T-helper 1 cell treated with Interleukin-12 subunit alpha and Interleukin-12 subunit beta and Interleukin-4 antibody, amounts not matched to agents 30 μg/mL and 1 μg/mL, for 36 hours (primary cell): ENCODE data around the gene MOCS1.

Experiments
- H3K27ac Mint-ChIP-seq: one replicate; pipeline ENCODE4 v1.8.0; 2021; ENCODE audit warnings: mild to moderate bottlenecking, mixed read lengths
- H3K27me3 Mint-ChIP-seq: one replicate; pipeline ENCODE4 v1.8.0; 2021; ENCODE audit warnings: low read depth, mixed read lengths
- H3K36me3 Mint-ChIP-seq: one replicate; pipeline ENCODE4 v1.8.0; 2021; ENCODE audit warnings: low read depth, mixed read lengths
- H3K4me1 Mint-ChIP-seq: one replicate; pipeline ENCODE4 v1.8.0; 2021; ENCODE audit warnings: low read depth, mixed read lengths
- H3K4me3 Mint-ChIP-seq: one replicate; pipeline ENCODE4 v1.8.0; 2021; ENCODE audit warnings: mild to moderate bottlenecking, moderate library complexity, mixed read lengths
- H3K9me3 Mint-ChIP-seq: one replicate; pipeline ENCODE4 v1.8.0; 2021; ENCODE audit warnings: mixed read lengths

The MOCS1 gene

GRCh38 chr6:39908838-39909583 lies 25.3 kb downstream of the MOCS1 start:
- H3K9me3 Mint-ChIP-seq = no peaks in the 10 kb centered on the region

GRCh38 chr6:39907871-39908575 lies 26.2 kb downstream of the MOCS1 start:
- H3K4me3 Mint-ChIP-seq = no peak overlapping the region
- H3K27me3 Mint-ChIP-seq = no peaks in the 10 kb centered on the region
- H3K27ac Mint-ChIP-seq = no peak overlapping the region

More at GRCh38 chr6:39908838-39909583, 25.3 kb downstream of the MOCS1 start:
- no peaks in the 10 kb centered on the region for H3K4me1 Mint-ChIP-seq
- H3K4me3 Mint-ChIP-seq = no peak overlapping the region
- H3K27me3 Mint-ChIP-seq = no peaks in the 10 kb centered on the region
- H3K36me3 Mint-ChIP-seq = no peaks in the 10 kb centered on the region
- no peak overlapping the region for H3K27ac Mint-ChIP-seq

GRCh38 chr6:39906318-39906761 lies 27.9 kb downstream of the MOCS1 start:
- H3K36me3 Mint-ChIP-seq = no peaks in the 10 kb centered on the region
- H3K4me1 Mint-ChIP-seq = no peaks in the 10 kb centered on the region
- no peaks in the 10 kb centered on the region for H3K27me3 Mint-ChIP-seq
- no peak overlapping the region for H3K27ac Mint-ChIP-seq
- no peak overlapping the region for H3K4me3 Mint-ChIP-seq
- no peaks in the 10 kb centered on the region for H3K9me3 Mint-ChIP-seq

More at GRCh38 chr6:39907871-39908575, 26.2 kb downstream of the MOCS1 start:
- no peaks in the 10 kb centered on the region for H3K36me3 Mint-ChIP-seq
- no peaks in the 10 kb centered on the region for H3K4me1 Mint-ChIP-seq
- H3K9me3 Mint-ChIP-seq = no peaks in the 10 kb centered on the region

GRCh38 chr6:39905640-39905975 lies 28.7 kb downstream of the MOCS1 start:
- Mint-ChIP-seq H3K27me3 (no peaks in the 10 kb centered on the region), H3K27ac (no peak overlapping the region), H3K4me1 (no peaks in the 10 kb centered on the region), H3K9me3 (no peaks in the 10 kb centered on the region), H3K36me3 (no peaks in the 10 kb centered on the region), H3K4me3 (no peak overlapping the region)

- Mint-ChIP-seq H3K9me3 (no peaks in the 10 kb centered on the region), H3K27ac (no peak overlapping the region), H3K36me3 (no peaks in the 10 kb centered on the region), H3K4me3 (no peak overlapping the region), H3K4me1 (no peaks in the 10 kb centered on the region), H3K27me3 (no peaks in the 10 kb centered on the region)
Measured at GRCh38 chr6:39904946-39905639, 29.2 kb downstream of the MOCS1 start.

GRCh38 chr6:39903656-39904055 lies 30.6 kb downstream of the MOCS1 start:
- no peaks in the 10 kb centered on the region for H3K4me1 Mint-ChIP-seq
- H3K9me3 Mint-ChIP-seq = no peaks in the 10 kb centered on the region
- no peaks in the 10 kb centered on the region for H3K27me3 Mint-ChIP-seq
- H3K36me3 Mint-ChIP-seq = no peaks in the 10 kb centered on the region
- H3K4me3 Mint-ChIP-seq = no peak overlapping the region
- H3K27ac Mint-ChIP-seq = no peak overlapping the region

GRCh38 chr6:39902786-39903465 lies 31.3 kb downstream of the MOCS1 start:
- Mint-ChIP-seq H3K27ac (no peak overlapping the region), H3K9me3 (no peaks in the 10 kb centered on the region), H3K4me3 (no peak overlapping the region), H3K36me3 (no peaks in the 10 kb centered on the region), H3K4me1 (no peaks in the 10 kb centered on the region), H3K27me3 (no peaks in the 10 kb centered on the region)

- no peak overlapping the region for H3K4me3 Mint-ChIP-seq
- no peaks in the 10 kb centered on the region for H3K27me3 Mint-ChIP-seq
- no peak overlapping the region for H3K27ac Mint-ChIP-seq
- no peaks in the 10 kb centered on the region for H3K36me3 Mint-ChIP-seq
- H3K4me1 Mint-ChIP-seq = no peaks in the 10 kb centered on the region
- no peaks in the 10 kb centered on the region for H3K9me3 Mint-ChIP-seq
Measured at GRCh38 chr6:39902136-39902535, 32.1 kb downstream of the MOCS1 start.

- H3K9me3 Mint-ChIP-seq = no peaks in the 10 kb centered on the region
- no peak overlapping the region for H3K4me3 Mint-ChIP-seq
- no peak overlapping the region for H3K27ac Mint-ChIP-seq
- H3K36me3 Mint-ChIP-seq = no peaks in the 10 kb centered on the region
- no peaks in the 10 kb centered on the region for H3K27me3 Mint-ChIP-seq
- no peaks in the 10 kb centered on the region for H3K4me1 Mint-ChIP-seq
Measured at GRCh38 chr6:39901670-39902069, 32.6 kb downstream of the MOCS1 start.

GRCh38 chr6:39901116-39901655 lies 33.1 kb downstream of the MOCS1 start:
- Mint-ChIP-seq H3K4me3 (no peak overlapping the region), H3K36me3 (no peaks in the 10 kb centered on the region), H3K9me3 (no peaks in the 10 kb centered on the region), H3K27me3 (no peaks in the 10 kb centered on the region), H3K27ac (no peak overlapping the region), H3K4me1 (no peaks in the 10 kb centered on the region)

- Mint-ChIP-seq H3K4me3 (no peak overlapping the region), H3K27me3 (no peaks in the 10 kb centered on the region), H3K27ac (no peak overlapping the region), H3K4me1 (no peaks in the 10 kb centered on the region), H3K9me3 (no peaks in the 10 kb centered on the region), H3K36me3 (no peaks in the 10 kb centered on the region)
Measured at GRCh38 chr6:39899554-39900295, 34.5 kb downstream of the MOCS1 start.

GRCh38 chr6:39898625-39899024 lies 35.6 kb downstream of the MOCS1 start:
- Mint-ChIP-seq H3K36me3 (no peaks in the 10 kb centered on the region), H3K27me3 (no peaks in the 10 kb centered on the region), H3K4me1 (no peaks in the 10 kb centered on the region), H3K4me3 (no peak overlapping the region), H3K9me3 (no peaks in the 10 kb centered on the region), H3K27ac (no peak overlapping the region)

- Mint-ChIP-seq H3K9me3 (no peaks in the 10 kb centered on the region), H3K27ac (no peak overlapping the region), H3K27me3 (no peaks in the 10 kb centered on the region), H3K36me3 (no peaks in the 10 kb centered on the region), H3K4me1 (no peaks in the 10 kb centered on the region), H3K4me3 (no peak overlapping the region)
Measured at GRCh38 chr6:39897698-39898097, 36.6 kb downstream of the MOCS1 start.

GRCh38 chr6:39896701-39897100 lies 37.6 kb downstream of the MOCS1 start:
- H3K9me3 Mint-ChIP-seq = no peaks in the 10 kb centered on the region
- no peaks in the 10 kb centered on the region for H3K27me3 Mint-ChIP-seq
- no peak overlapping the region for H3K4me3 Mint-ChIP-seq
- no peak overlapping the region for H3K27ac Mint-ChIP-seq
- no peaks in the 10 kb centered on the region for H3K36me3 Mint-ChIP-seq
- H3K4me1 Mint-ChIP-seq = no peaks in the 10 kb centered on the region
